Panc1 (cell line): ENCODE data around the gene ETFA. TPM values are rescaled to one million over a fixed set of nuclear protein-coding genes. Genes with fewer than 3 reads are reported as not detected.

ENCODE experiments used
- ATAC-seq: fragments of 200-7000 bp; cut with Tn5 transposase; 2 replicates; pipeline ENCODE4 v1.9.1; 2020; ENCODE audit warnings: mild to moderate bottlenecking, moderate library complexity
- BruUV-seq: library from RNA; stranded (reverse); fragments of 400-500 nt; replicated peaks from 2 replicates; lab custom pipeline; 2021; lab: Mats Ljungman, UMichigan
- CTCF ChIA-PET: fragments of 300-600 bp; sonication (Branson Sonifier 250); formaldehyde crosslinking; loops from one replicate; lab custom pipeline; 2022; ENCODE audit warnings: antibody characterized with exemption; lab: Charles Lee
- POLR2A ChIA-PET: fragments of 300-600 bp; sonication (Branson Sonifier 250); formaldehyde crosslinking; loops from one replicate; lab custom pipeline; 2022; ENCODE audit warnings: antibody characterized with exemption; lab: Charles Lee
- DNase-seq: peaks from one replicate; pipeline ENCODE4 v3.0.0-alpha.2; 2010; ENCODE audit warnings: low read depth, low spot score
- H3K27ac ChIP-seq: 2 replicates; pipeline ENCODE4 v1.5.1; 2011; ENCODE audit warnings: mild to moderate bottlenecking, low read length, inconsistent platforms
- H3K27me3 ChIP-seq: fragments of 200-500 bp; sonication (Bioruptor generic); 2 replicates; pipeline ENCODE4 v1.6.0; 2014; ENCODE audit warnings: low read length, inconsistent platforms; ENCODE audit not compliant: control insufficient read depth, insufficient read depth
- H3K36me3 ChIP-seq: fragments of 200-500 bp; sonication (Bioruptor generic); 2 replicates; pipeline ENCODE4 v1.5.1; 2014; ENCODE audit warnings: inconsistent platforms, mild to moderate bottlenecking, low read length, moderate library complexity; ENCODE audit not compliant: control insufficient read depth, insufficient read depth
- H3K4me1 ChIP-seq: 2 replicates; pipeline ENCODE4 v1.5.1; 2011; ENCODE audit warnings: inconsistent platforms, mild to moderate bottlenecking, low read length, moderate library complexity; ENCODE audit not compliant: control insufficient read depth, insufficient read depth
- H3K4me3 ChIP-seq, 2 experiments: 2 replicates each; pipeline ENCODE4 v1.5.1; 2011 to 2012; ENCODE audit warnings: low read depth in 2 of 2, low read length in 2 of 2, mild to moderate bottlenecking in 2 of 2, inconsistent platforms in 1 of 2, moderate library complexity in 1 of 2
- H3K9me3 ChIP-seq: fragments of 200-500 bp; sonication (Bioruptor generic); 2 replicates; pipeline ENCODE4 v1.5.1; 2014; ENCODE audit warnings: low read depth, mild to moderate bottlenecking, inconsistent platforms, low read length, moderate library complexity; ENCODE audit not compliant: control insufficient read depth, insufficient read depth
- CTCF ChIP-seq: fragments of 450-650 bp; IDR thresholded peaks from 2 replicates; pipeline ENCODE4 v1.5.1; 2017; ENCODE audit warnings: mild to moderate bottlenecking
- POLR2AphosphoS5 ChIP-seq: IDR thresholded peaks from 2 replicates; pipeline ENCODE4 v1.6.1; 2012; ENCODE audit warnings: mild to moderate bottlenecking, low read depth, low read length, moderate library complexity
- REST ChIP-seq, 2 experiments: IDR thresholded peaks; 2 replicates each; pipeline ENCODE4 v1.6.1; 2011 to 2012; ENCODE audit warnings: low read depth in 2 of 2, control low read depth in 1 of 2, low read length in 1 of 2, mild to moderate bottlenecking in 1 of 2, moderate library complexity in 1 of 2; ENCODE audit not compliant: insufficient read depth in 1 of 2
- SIN3A ChIP-seq: IDR thresholded peaks from 2 replicates; pipeline ENCODE4 v1.6.1; 2012; ENCODE audit warnings: low read depth, mild to moderate bottlenecking, low read length, moderate library complexity, borderline replicate concordance; ENCODE audit not compliant: insufficient read depth
- TCF7L2 ChIP-seq: IDR thresholded peaks from 2 replicates; pipeline ENCODE4 v1.6.1; 2011; ENCODE audit warnings: mild to moderate bottlenecking, low read depth, low read length, inconsistent platforms
- in situ Hi-C: cut with HindIII; loops from 2 replicates; pipeline ENCODE4 v1.10.0; 2016; ENCODE audit warnings: low sequenced_read_pairs, low pct_unique_long_range_greater_than_20kb
- intact Hi-C: fragments of 100-400 bp; cut with micrococcal nuclease; formaldehyde crosslinking; loops from one replicate; pipeline ENCODE4 v1.10.0; 2022; ENCODE audit not compliant: unreplicated experiment
- total RNA-seq: library from RNA; stranded (reverse); gene quantifications from one replicate; pipeline ENCODE4 v1.2.1, GENCODE V29; 2021; ENCODE audit not compliant: unreplicated experiment

ETFA gene
- total RNA-seq, 1 experiment from 2014 or later, result 159 TPM

- H3K9me3 ChIP-seq, result no peaks in the 10 kb centered on the region
- no peak overlapping the region for H3K27ac ChIP-seq
- peaks cover 9% of the 10 kb centered on the region; the same call in 1 of the 2 replicates for H3K4me1 ChIP-seq
- H3K27me3 ChIP-seq, result no peaks in the 10 kb centered on the region
- no TSS peak for BruUV-seq
- intact Hi-C loops (no loop called here), in situ Hi-C loops (no loop called here)
- peak; percentile 38 for DNase-seq
- ATAC-seq, result peak; percentile 61; the same call in 1 of the 2 replicates
- POLR2A ChIA-PET, result interaction anchor here (0.6 kb wide), 1 partner anchor 631 kb away, joined by 5 read pairs; no protein-coding TSS in a partner anchor
- no peak for TF ChIP-seq CTCF
- TF ChIP-seq REST (IDR thresholded peaks at IDR 0.05; ENCODE audit: insufficient read depth in 1 of 2, low read depth in 2 of 2, low read length in 1 of 2), result no peak
- no peak for TF ChIP-seq POLR2AphosphoS5
- no peak for TF ChIP-seq TCF7L2
- no peak for TF ChIP-seq SIN3A
- H3K4me3 ChIP-seq, result no peak overlapping the region
- H3K36me3 ChIP-seq, result no peaks in the 10 kb centered on the region
- CTCF ChIA-PET, result interaction anchor here (0.6 to 0.8 kb wide), 2 partner anchors 9 to 316 kb away, joined by 3 read pairs; no protein-coding TSS in a partner anchor
These were observed 125.6 kb downstream of the ETFA start for GRCh38 chr15:76185716-76186115.

- ATAC-seq (no peak), DNase-seq (no peak)
- in situ Hi-C loops (no loop called here), intact Hi-C loops (no loop called here)
- H3K4me3 ChIP-seq, result no peak overlapping the region
- no peaks in the 10 kb centered on the region for H3K4me1 ChIP-seq
- ChIA-PET CTCF (no interaction called here), POLR2A (no interaction called here)
- no peaks in the 10 kb centered on the region for H3K27me3 ChIP-seq
- H3K9me3 ChIP-seq, result no peaks in the 10 kb centered on the region
- no peaks in the 10 kb centered on the region for H3K36me3 ChIP-seq
- TF ChIP-seq POLR2AphosphoS5 (no peak), SIN3A (no peak), TCF7L2 (0 out of 2 replicates have a peak, but pooled peaks have one; percentile 0)
- no peak overlapping the region for H3K27ac ChIP-seq
- BruUV-seq, result no TSS peak
These were observed 126.6 kb downstream of the ETFA start for GRCh38 chr15:76184650-76185035.

GRCh38 chr15:76183930-76184649 lies 127.2 kb downstream of the ETFA start:
- Histone ChIP-seq H3K27me3 (no peaks in the 10 kb centered on the region), H3K4me1 (no peaks in the 10 kb centered on the region), H3K27ac (no peak overlapping the region), H3K9me3 (no peaks in the 10 kb centered on the region), H3K36me3 (no peaks in the 10 kb centered on the region), H3K4me3 (no peak overlapping the region)
- ATAC-seq, result no peak
- in situ Hi-C loops, result no loop called here
- CTCF ChIA-PET, result no interaction called here
- DNase-seq, result no peak
- no TSS peak for BruUV-seq
- intact Hi-C loops, result no loop called here
- POLR2A ChIA-PET, result no interaction called here
- no peak for TF ChIP-seq CTCF
- no peak for TF ChIP-seq REST (IDR thresholded peaks at IDR 0.05; ENCODE audit: insufficient read depth in 1 of 2, low read depth in 2 of 2, low read length in 1 of 2)
- no peak for TF ChIP-seq SIN3A
- no peak for TF ChIP-seq POLR2AphosphoS5
- 0 out of 2 replicates have a peak, but pooled peaks have one; percentile 24 for TF ChIP-seq TCF7L2
